Suprapubic skin (tissue), 4 donors: ENCODE data around the gene INSL6.

Experiments
- CTCF ChIP-seq, 2 donors: fragments of 200-600 bp in 1 of 2; fragments of 450-650 bp in 1 of 2; sonication (generic) in 1 of 2; IDR thresholded peaks; one replicate each; pipeline ENCODE4 v1.5.1; 2016 to 2019; ENCODE audit warnings: antibody characterized with exemption in 2 of 2, mild to moderate bottlenecking in 1 of 2, moderate library complexity in 1 of 2
- POLR2A ChIP-seq, 2 donors: fragments of 450-650 bp; IDR thresholded peaks; one replicate each; pipeline ENCODE4 v1.6.1; 2017; ENCODE audit warnings: antibody characterized with exemption in 2 of 2, mild to moderate bottlenecking in 2 of 2, moderate library complexity in 2 of 2
- POLR2AphosphoS5 ChIP-seq, 3 donors: sonication (generic); formaldehyde crosslinking; IDR thresholded peaks; one replicate each; pipeline ENCODE4 v1.6.1; 2017; ENCODE audit warnings: antibody characterized with exemption in 3 of 3

DNA sequence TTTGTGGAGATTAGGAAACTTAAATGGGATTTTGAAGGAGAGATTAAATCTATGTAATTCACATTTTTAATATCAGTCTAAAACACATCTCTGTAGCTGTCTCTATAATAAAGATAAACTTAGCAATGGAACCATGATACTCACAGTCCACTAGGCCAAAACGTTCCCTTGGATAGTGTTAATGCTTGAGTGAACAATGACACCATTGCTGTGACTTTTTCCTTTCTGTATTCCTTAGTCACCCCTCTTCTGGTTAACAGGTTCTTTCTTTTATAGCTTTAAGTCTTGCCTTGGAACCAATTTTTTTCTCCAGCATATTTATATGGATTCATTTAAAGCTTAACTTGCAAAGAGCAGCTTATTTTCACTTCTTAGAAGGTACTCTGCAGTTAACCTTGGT, 63.3 kb downstream of the INSL6 start:
- TF ChIP-seq CTCF (IDR thresholded peaks at IDR 0.05): no peak
- TF ChIP-seq POLR2AphosphoS5 (IDR thresholded peaks at IDR 0.05): no peak
- TF ChIP-seq POLR2A (IDR thresholded peaks at IDR 0.05): no peak
